GM18873 (cell line): ENCODE results near the gene ANO9.

Experiments used
- ATAC-seq: cut with Tn5 transposase; IDR thresholded peaks from one replicate; pipeline ENCODE4 v1.9.1; 2021; ENCODE audit warnings: mild to moderate bottlenecking, moderate library complexity, moderate number of reproducible peaks; ENCODE audit not compliant: unreplicated experiment, low FRiP score

Gene ANO9

GRCh38 chr11:375065-376025, 66.5 kb downstream of the ANO9 start:
- no peak for ATAC-seq

GRCh38 chr11:373716-374551, 67.9 kb downstream of the ANO9 start:
- ATAC-seq = no peak

- ATAC-seq = no peak
These were observed 68.7 kb downstream of the ANO9 start for GRCh38 chr11:372809-373715.

GRCh38 chr11:371716-372590, 69.9 kb downstream of the ANO9 start:
- ATAC-seq = no peak

- no peak for ATAC-seq
These were observed 70.8 kb downstream of the ANO9 start for GRCh38 chr11:371051-371450.

GRCh38 chr11:370070-370941, 71.5 kb downstream of the ANO9 start:
- ATAC-seq = no peak

- no peak for ATAC-seq
These were observed 72.3 kb downstream of the ANO9 start, which contains the start of gene B4GALNT4 for GRCh38 chr11:369336-370018. TSS of gene B4GALNT4 (plus strand) at chr11:369499. CDS start at chr11:369804, 305 bp downstream.

GRCh38 chr11:368414-369335, 73.1 kb downstream of the ANO9 start:
- ATAC-seq = no peak

- no peak for ATAC-seq
These were observed 73.8 kb downstream of the ANO9 start for GRCh38 chr11:367956-368413.
